ENCODE results near the gene SFMBT1.

DNA sequence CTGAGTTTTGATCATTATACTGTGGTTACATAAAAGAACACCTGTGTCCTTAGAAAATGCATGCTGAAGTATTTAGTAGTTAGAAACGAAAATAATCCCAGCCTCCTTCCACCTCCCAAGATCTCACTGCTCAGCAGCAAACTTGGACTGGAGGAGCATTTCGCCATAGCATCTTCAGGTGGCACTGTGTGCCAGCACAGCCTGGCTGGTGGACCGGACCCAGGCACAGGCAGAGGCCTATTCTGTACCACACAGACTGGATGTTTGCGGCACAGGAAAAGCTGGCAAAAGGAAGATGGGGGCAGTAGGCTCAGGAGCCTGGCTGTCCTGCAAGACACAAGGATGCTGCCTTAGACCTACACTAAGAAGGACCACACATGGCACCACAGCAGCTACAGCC lies 158.7 kb downstream of the SFMBT1 start:
- TF ChIP-seq POLR2A (IDR thresholded peaks at IDR 0.05), result no peak
- TF ChIP-seq, protein P1, sequence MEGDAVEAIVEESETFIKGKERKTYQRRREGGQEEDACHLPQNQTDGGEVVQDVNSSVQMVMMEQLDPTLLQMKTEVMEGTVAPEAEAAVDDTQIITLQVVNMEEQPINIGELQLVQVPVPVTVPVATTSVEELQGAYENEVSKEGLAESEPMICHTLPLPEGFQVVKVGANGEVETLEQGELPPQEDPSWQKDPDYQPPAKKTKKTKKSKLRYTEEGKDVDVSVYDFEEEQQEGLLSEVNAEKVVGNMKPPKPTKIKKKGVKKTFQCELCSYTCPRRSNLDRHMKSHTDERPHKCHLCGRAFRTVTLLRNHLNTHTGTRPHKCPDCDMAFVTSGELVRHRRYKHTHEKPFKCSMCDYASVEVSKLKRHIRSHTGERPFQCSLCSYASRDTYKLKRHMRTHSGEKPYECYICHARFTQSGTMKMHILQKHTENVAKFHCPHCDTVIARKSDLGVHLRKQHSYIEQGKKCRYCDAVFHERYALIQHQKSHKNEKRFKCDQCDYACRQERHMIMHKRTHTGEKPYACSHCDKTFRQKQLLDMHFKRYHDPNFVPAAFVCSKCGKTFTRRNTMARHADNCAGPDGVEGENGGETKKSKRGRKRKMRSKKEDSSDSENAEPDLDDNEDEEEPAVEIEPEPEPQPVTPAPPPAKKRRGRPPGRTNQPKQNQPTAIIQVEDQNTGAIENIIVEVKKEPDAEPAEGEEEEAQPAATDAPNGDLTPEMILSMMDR (IDR thresholded peaks at IDR 0.05), result no peak
